H1 (cell line): ENCODE results near the gene IDI1. TPM values are rescaled to one million over a fixed set of nuclear protein-coding genes. Genes with fewer than 3 reads are reported as not detected.

Experiments
- BCL11A ChIP-seq, 2 experiments: IDR thresholded peaks; one replicate each; pipeline ENCODE4 v1.6.1; 2011; ENCODE audit warnings: low read depth in 2 of 2, low read length in 2 of 2, mild to moderate bottlenecking in 2 of 2
- KDM5A ChIP-seq: fragments of 200-600 bp; IDR thresholded peaks from 2 replicates; pipeline ENCODE4 v1.7.1; 2012; ENCODE audit warnings: mild to moderate bottlenecking, low read length, inconsistent platforms, mixed read lengths
- SUZ12 ChIP-seq: fragments of 200-600 bp; sonication (generic); IDR thresholded peaks from 2 replicates; pipeline ENCODE4 v1.6.1; 2012; ENCODE audit warnings: mild to moderate bottlenecking, inconsistent platforms, low read length, moderate library complexity, mixed read lengths
- polyA plus RNA-seq, 7 experiments: library from polyadenylated mRNA; depleted of rRNA in 3 of 7; stranded (reverse) in 5 of 7; unstranded in 2 of 7; fragments of >200 nt in 5 of 7; fragments of 200-250 nt in 2 of 7; gene quantifications; 1 replicate in 5 of 7; 2 replicates in 1 of 7; 4 replicates in 1 of 7; pipeline versions ENCODE4 v1.2.1 to v1.2.3, GENCODE V29; 2011 to 2013; ENCODE audit warnings: missing spikeins in 2 of 7, mixed read lengths in 2 of 7
- total RNA-seq: library from RNA; stranded (reverse); fragmentation: NEBNext Ultra II Directional; extraction: Animal tissue kit (Norgen Biotek cat#: 25700); gene quantifications from 2 replicates; pipeline ENCODE4 v1.2.1, GENCODE V29; 2021
- TF ChIP-seq, protein P1 (sequence below): fragments of 300-600 bp; sonication (generic); IDR thresholded peaks from 2 replicates; pipeline ENCODE4 v1.7.1; 2012; ENCODE audit warnings: low read length, moderate library complexity, mild to moderate bottlenecking, inconsistent platforms; ENCODE audit not compliant: insufficient replicate concordance

The IDI1 gene
- total and polyA plus RNA-seq, 2 of the 8 experiments (the other 6 are each of a cell fraction or from before 2014, with no cell fraction given), result 35.3 to 56.6 TPM

DNA sequence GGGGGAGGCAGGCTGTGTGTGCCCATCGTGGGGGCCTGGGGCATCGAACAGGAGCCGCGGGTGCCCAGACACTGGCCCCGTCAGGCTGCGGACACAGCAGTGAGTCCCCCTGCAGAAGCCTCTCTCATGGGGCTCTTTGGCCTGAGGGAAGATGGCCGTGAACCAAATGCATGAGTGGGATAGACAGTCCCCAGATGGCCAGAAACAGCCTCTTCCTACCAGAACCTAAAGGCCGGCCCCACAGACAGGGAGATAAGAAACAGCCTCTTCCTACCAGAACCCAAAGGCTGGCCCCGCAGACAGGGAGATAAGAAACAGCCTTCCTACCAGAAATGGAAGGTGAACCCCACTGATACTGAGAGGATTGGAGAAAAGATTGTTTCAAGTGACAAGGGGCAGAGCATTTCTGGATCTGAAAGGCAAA is 39.8 kb downstream of the IDI1 start (continued):
- TF ChIP-seq, protein P1, sequence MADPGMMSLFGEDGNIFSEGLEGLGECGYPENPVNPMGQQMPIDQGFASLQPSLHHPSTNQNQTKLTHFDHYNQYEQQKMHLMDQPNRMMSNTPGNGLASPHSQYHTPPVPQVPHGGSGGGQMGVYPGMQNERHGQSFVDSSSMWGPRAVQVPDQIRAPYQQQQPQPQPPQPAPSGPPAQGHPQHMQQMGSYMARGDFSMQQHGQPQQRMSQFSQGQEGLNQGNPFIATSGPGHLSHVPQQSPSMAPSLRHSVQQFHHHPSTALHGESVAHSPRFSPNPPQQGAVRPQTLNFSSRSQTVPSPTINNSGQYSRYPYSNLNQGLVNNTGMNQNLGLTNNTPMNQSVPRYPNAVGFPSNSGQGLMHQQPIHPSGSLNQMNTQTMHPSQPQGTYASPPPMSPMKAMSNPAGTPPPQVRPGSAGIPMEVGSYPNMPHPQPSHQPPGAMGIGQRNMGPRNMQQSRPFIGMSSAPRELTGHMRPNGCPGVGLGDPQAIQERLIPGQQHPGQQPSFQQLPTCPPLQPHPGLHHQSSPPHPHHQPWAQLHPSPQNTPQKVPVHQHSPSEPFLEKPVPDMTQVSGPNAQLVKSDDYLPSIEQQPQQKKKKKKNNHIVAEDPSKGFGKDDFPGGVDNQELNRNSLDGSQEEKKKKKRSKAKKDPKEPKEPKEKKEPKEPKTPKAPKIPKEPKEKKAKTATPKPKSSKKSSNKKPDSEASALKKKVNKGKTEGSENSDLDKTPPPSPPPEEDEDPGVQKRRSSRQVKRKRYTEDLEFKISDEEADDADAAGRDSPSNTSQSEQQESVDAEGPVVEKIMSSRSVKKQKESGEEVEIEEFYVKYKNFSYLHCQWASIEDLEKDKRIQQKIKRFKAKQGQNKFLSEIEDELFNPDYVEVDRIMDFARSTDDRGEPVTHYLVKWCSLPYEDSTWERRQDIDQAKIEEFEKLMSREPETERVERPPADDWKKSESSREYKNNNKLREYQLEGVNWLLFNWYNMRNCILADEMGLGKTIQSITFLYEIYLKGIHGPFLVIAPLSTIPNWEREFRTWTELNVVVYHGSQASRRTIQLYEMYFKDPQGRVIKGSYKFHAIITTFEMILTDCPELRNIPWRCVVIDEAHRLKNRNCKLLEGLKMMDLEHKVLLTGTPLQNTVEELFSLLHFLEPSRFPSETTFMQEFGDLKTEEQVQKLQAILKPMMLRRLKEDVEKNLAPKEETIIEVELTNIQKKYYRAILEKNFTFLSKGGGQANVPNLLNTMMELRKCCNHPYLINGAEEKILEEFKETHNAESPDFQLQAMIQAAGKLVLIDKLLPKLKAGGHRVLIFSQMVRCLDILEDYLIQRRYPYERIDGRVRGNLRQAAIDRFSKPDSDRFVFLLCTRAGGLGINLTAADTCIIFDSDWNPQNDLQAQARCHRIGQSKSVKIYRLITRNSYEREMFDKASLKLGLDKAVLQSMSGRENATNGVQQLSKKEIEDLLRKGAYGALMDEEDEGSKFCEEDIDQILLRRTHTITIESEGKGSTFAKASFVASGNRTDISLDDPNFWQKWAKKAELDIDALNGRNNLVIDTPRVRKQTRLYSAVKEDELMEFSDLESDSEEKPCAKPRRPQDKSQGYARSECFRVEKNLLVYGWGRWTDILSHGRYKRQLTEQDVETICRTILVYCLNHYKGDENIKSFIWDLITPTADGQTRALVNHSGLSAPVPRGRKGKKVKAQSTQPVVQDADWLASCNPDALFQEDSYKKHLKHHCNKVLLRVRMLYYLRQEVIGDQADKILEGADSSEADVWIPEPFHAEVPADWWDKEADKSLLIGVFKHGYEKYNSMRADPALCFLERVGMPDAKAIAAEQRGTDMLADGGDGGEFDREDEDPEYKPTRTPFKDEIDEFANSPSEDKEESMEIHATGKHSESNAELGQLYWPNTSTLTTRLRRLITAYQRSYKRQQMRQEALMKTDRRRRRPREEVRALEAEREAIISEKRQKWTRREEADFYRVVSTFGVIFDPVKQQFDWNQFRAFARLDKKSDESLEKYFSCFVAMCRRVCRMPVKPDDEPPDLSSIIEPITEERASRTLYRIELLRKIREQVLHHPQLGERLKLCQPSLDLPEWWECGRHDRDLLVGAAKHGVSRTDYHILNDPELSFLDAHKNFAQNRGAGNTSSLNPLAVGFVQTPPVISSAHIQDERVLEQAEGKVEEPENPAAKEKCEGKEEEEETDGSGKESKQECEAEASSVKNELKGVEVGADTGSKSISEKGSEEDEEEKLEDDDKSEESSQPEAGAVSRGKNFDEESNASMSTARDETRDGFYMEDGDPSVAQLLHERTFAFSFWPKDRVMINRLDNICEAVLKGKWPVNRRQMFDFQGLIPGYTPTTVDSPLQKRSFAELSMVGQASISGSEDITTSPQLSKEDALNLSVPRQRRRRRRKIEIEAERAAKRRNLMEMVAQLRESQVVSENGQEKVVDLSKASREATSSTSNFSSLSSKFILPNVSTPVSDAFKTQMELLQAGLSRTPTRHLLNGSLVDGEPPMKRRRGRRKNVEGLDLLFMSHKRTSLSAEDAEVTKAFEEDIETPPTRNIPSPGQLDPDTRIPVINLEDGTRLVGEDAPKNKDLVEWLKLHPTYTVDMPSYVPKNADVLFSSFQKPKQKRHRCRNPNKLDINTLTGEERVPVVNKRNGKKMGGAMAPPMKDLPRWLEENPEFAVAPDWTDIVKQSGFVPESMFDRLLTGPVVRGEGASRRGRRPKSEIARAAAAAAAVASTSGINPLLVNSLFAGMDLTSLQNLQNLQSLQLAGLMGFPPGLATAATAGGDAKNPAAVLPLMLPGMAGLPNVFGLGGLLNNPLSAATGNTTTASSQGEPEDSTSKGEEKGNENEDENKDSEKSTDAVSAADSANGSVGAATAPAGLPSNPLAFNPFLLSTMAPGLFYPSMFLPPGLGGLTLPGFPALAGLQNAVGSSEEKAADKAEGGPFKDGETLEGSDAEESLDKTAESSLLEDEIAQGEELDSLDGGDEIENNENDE, result no peak
- TF ChIP-seq SUZ12 (no peak), KDM5A (no peak), BCL11A (IDR thresholded peaks at IDR 0.05; ENCODE audit: low read depth in 2 of 2, low read length in 2 of 2) (no peak)
- TF ChIP-seq, all 59 proteins: peak for 0
